H1 (cell line): ENCODE data around the gene RITA1. TPM values are rescaled to one million over a fixed set of nuclear protein-coding genes. Genes with fewer than 3 reads are reported as not detected.

ENCODE experiments used
- CTCF ChIA-PET: fragments of 300-600 bp; sonication (Branson Sonifier 250); formaldehyde crosslinking; loops from one replicate; lab custom pipeline; 2021; ENCODE audit not compliant: partially characterized antibody; lab: Charles Lee
- POLR2A ChIA-PET: fragments of 300-600 bp; sonication (Branson Sonifier 250); formaldehyde crosslinking; loops from one replicate; lab custom pipeline; 2021; ENCODE audit warnings: inconsistent platforms; ENCODE audit not compliant: partially characterized antibody; lab: Charles Lee
- DNase-seq, 2 experiments: peaks; one replicate each; pipeline versions ENCODE4 v3.0.0 to v3.0.0-alpha.2; 2010 to 2022; ENCODE audit warnings: low spot score in 2 of 2, low read depth in 1 of 2, mixed read lengths in 1 of 2
- FAIRE-seq: peaks from 2 replicates; lab custom pipeline; 2011; peaks lifted over from hg19 to GRCh38; lab: Jason Lieb, UNC
- H2AFZ ChIP-seq: 2 replicates; pipeline ENCODE4 v1.8.1; 2012; ENCODE audit warnings: low read length, inconsistent platforms
- H2AK5ac ChIP-seq: 2 replicates; pipeline ENCODE4 v1.6.1; 2013; ENCODE audit warnings: low read depth, low read length
- H2BK120ac ChIP-seq: replicated peaks from 2 replicates; pipeline ENCODE3; 2013; ENCODE audit warnings: low read depth, low read length, inconsistent platforms
- H2BK12ac ChIP-seq: 2 replicates; pipeline ENCODE4 v1.6.1; 2013; ENCODE audit warnings: low read depth, low read length
- H2BK15ac ChIP-seq: 2 replicates; pipeline ENCODE4 v1.6.1; 2013; ENCODE audit warnings: low read length
- H2BK20ac ChIP-seq: 2 replicates; pipeline ENCODE4 v1.6.1; 2013; ENCODE audit warnings: low read length
- H2BK5ac ChIP-seq: 2 replicates; pipeline ENCODE4 v1.6.1; 2013; ENCODE audit warnings: low read depth, low read length
- H3K14ac ChIP-seq: 2 replicates; pipeline ENCODE4 v1.6.1; 2013; ENCODE audit warnings: inconsistent platforms; ENCODE audit not compliant: insufficient read length
- H3K18ac ChIP-seq: 2 replicates; pipeline ENCODE4 v1.6.1; 2013; ENCODE audit warnings: low read length; ENCODE audit errors: extremely low read depth
- H3K23ac ChIP-seq: 2 replicates; pipeline ENCODE4 v1.6.1; 2013; ENCODE audit warnings: inconsistent platforms; ENCODE audit not compliant: insufficient read length
- H3K23me2 ChIP-seq: 2 replicates; pipeline ENCODE4 v1.6.1; 2013; ENCODE audit warnings: low read depth, low read length
- H3K27ac ChIP-seq: 2 replicates; pipeline ENCODE4 v1.6.1; 2011; ENCODE audit warnings: low read depth, low read length, inconsistent platforms
- H3K27me3 ChIP-seq, 4 experiments: replicated peaks in 1 of 4; 1 replicate in 1 of 4; 2 replicates in 3 of 4; pipeline versions ENCODE4 v1.6.1 to v1.8.1; 2011 to 2013; ENCODE audit warnings: low read length in 3 of 4, mild to moderate bottlenecking in 3 of 4, inconsistent platforms in 2 of 4, mixed read lengths in 2 of 4, moderate library complexity in 1 of 4; ENCODE audit not compliant: control insufficient read depth in 3 of 4, insufficient read depth in 3 of 4; ENCODE audit errors: extremely low read depth in 1 of 4
- H3K36me3 ChIP-seq, 4 experiments: 2 replicates each; pipeline versions ENCODE4 v1.6.1 to v1.8.1; 2011 to 2013; ENCODE audit warnings: mild to moderate bottlenecking in 4 of 4, low read length in 3 of 4, moderate library complexity in 2 of 4, control low read depth in 1 of 4, inconsistent platforms in 1 of 4; ENCODE audit not compliant: insufficient read depth in 4 of 4, control insufficient read depth in 2 of 4
- H3K4ac ChIP-seq: replicated peaks from 2 replicates; pipeline ENCODE3; 2013; ENCODE audit warnings: low read length, low read depth, mixed read lengths, inconsistent platforms; ENCODE audit not compliant: insufficient read length
- H3K4me1 ChIP-seq, 4 experiments: replicated peaks in 1 of 4; 1 replicate in 1 of 4; 2 replicates in 3 of 4; pipeline versions ENCODE4 v1.6.1 to v1.8.1; 2011 to 2013; ENCODE audit warnings: low read length in 3 of 4, inconsistent platforms in 2 of 4, mixed read lengths in 1 of 4; ENCODE audit not compliant: insufficient read depth in 4 of 4, control insufficient read depth in 3 of 4
- H3K4me2 ChIP-seq, 2 experiments: 2 replicates each; pipeline versions ENCODE4 v1.6.1 to v1.8.1; 2011 to 2013; ENCODE audit warnings: low read depth in 2 of 2, low read length in 2 of 2, control low read depth in 1 of 2, inconsistent platforms in 1 of 2, mild to moderate bottlenecking in 1 of 2; ENCODE audit not compliant: insufficient read depth in 1 of 2
- H3K4me3 ChIP-seq, 4 experiments: fragments of 200-600, 300-600 bp in 1 of 4; sonication (generic), shearing (Covaris generic), sonication (Bioruptor Twin) in 1 of 4; 2 replicates each; pipeline versions ENCODE4 v1.5.1 to v1.8.1; 2011 to 2016; ENCODE audit warnings: low read length in 4 of 4, low read depth in 3 of 4, control low read depth in 2 of 4, inconsistent platforms in 2 of 4, mild to moderate bottlenecking in 2 of 4, mixed read lengths in 1 of 4, moderate library complexity in 1 of 4; ENCODE audit not compliant: insufficient read depth in 2 of 4; ENCODE audit errors: extremely low read depth in 1 of 4
- H3K56ac ChIP-seq: replicated peaks from 2 replicates; pipeline ENCODE3; 2013; ENCODE audit warnings: low read depth, mild to moderate bottlenecking, mixed read lengths, low read length, inconsistent platforms; ENCODE audit not compliant: insufficient read length
- H3K79me1 ChIP-seq: 2 replicates; pipeline ENCODE4 v1.6.1; 2013; ENCODE audit warnings: low read depth, low read length, control low read depth
- H3K79me2 ChIP-seq, 2 experiments: 2 replicates each; pipeline versions ENCODE4 v1.6.1 to v1.8.1; 2012 to 2013; ENCODE audit warnings: low read length in 2 of 2, mild to moderate bottlenecking in 2 of 2, inconsistent platforms in 1 of 2; ENCODE audit not compliant: insufficient read depth in 2 of 2, control insufficient read depth in 1 of 2
- H3K9ac ChIP-seq, 4 experiments: replicated peaks in 1 of 4; 1 replicate in 1 of 4; 2 replicates in 3 of 4; pipeline versions ENCODE4 v1.6.1 to v1.8.1; 2011 to 2013; ENCODE audit warnings: low read depth in 3 of 4, low read length in 3 of 4, control low read depth in 2 of 4, mild to moderate bottlenecking in 2 of 4, moderate library complexity in 2 of 4, inconsistent platforms in 1 of 4; ENCODE audit errors: extremely low read depth in 1 of 4
- H3K9me3 ChIP-seq, 2 experiments: 2 replicates each; pipeline versions ENCODE4 v1.6.1 to v1.8.1; 2012 to 2013; ENCODE audit warnings: mild to moderate bottlenecking in 2 of 2, moderate library complexity in 2 of 2, control low read depth in 1 of 2, inconsistent platforms in 1 of 2, low read depth in 1 of 2, low read length in 1 of 2, mixed read lengths in 1 of 2; ENCODE audit not compliant: insufficient read depth in 2 of 2
- H4K20me1 ChIP-seq, 2 experiments: replicated peaks in 1 of 2; 2 replicates each; pipeline versions ENCODE3 to v1.8.1; 2011 to 2013; ENCODE audit warnings: inconsistent platforms in 2 of 2, low read length in 2 of 2, mild to moderate bottlenecking in 1 of 2; ENCODE audit not compliant: insufficient read depth in 2 of 2, control insufficient read depth in 1 of 2
- H4K5ac ChIP-seq: 2 replicates; pipeline ENCODE4 v1.6.1; 2013; ENCODE audit warnings: low read length, low read depth, mixed read lengths, inconsistent platforms; ENCODE audit not compliant: insufficient read length
- H4K8ac ChIP-seq: 2 replicates; pipeline ENCODE4 v1.8.0; 2013; ENCODE audit warnings: mild to moderate bottlenecking, moderate library complexity, low read length, inconsistent platforms; ENCODE audit not compliant: insufficient read depth; ENCODE audit errors: extremely low read depth
- H4K91ac ChIP-seq: replicated peaks from 2 replicates; pipeline ENCODE3; 2013; ENCODE audit warnings: low read length, mixed read lengths, inconsistent platforms; ENCODE audit not compliant: insufficient read length
- ASH2L ChIP-seq: fragments of 200-600, 300-600 bp; sonication (generic); IDR thresholded peaks from one replicate; pipeline ENCODE4 v1.7.1; 2017; ENCODE audit warnings: low read length
- WGBS, 2 experiments: shearing (Covaris generic) in 1 of 2; methylation state at CpG; one replicate each; pipeline versions ENCODE4 v1.1.6 to v1.1.7; 2013 to 2015; ENCODE audit warnings: low lambda C conversion rate in 2 of 2, mixed read lengths in 2 of 2, inconsistent platforms in 1 of 2, low coverage in 1 of 2, missing lambda C conversion rate in 1 of 2; ENCODE audit not compliant: insufficient replicate concordance in 2 of 2, insufficient coverage in 1 of 2, insufficient read length in 1 of 2; ENCODE audit errors: extremely low coverage in 1 of 2, missing lambda C conversion rate in 1 of 2; 5-methylcytosine and 5-hydroxymethylcytosine counted together
- polyA plus RNA-seq, 7 experiments: library from polyadenylated mRNA; depleted of rRNA in 3 of 7; stranded (reverse) in 5 of 7; unstranded in 2 of 7; fragments of >200 nt in 5 of 7; fragments of 200-250 nt in 2 of 7; gene quantifications; 1 replicate in 5 of 7; 2 replicates in 1 of 7; 4 replicates in 1 of 7; pipeline versions ENCODE4 v1.2.1 to v1.2.3, GENCODE V29; 2011 to 2013; ENCODE audit warnings: missing spikeins in 2 of 7, mixed read lengths in 2 of 7
- total RNA-seq: library from RNA; stranded (reverse); fragmentation: NEBNext Ultra II Directional; extraction: Animal tissue kit (Norgen Biotek cat#: 25700); gene quantifications from 2 replicates; pipeline ENCODE4 v1.2.1, GENCODE V29; 2021

RITA1 gene
- total and polyA plus RNA-seq, 2 of the 8 experiments (the other 6 are each of a cell fraction or from before 2014, with no cell fraction given): 24.1 to 25.8 TPM

- H3K4me1 ChIP-seq: peaks cover 0 to 13% (median 8%) of the 10 kb centered on the region in 4 experiments; a peak in 6 of 7 replicates
- 91% methylated on average over 6 of the region's 6 CpGs; no CpG with 5 or more reads in 1 of the 2 experiments for WGBS, 2 experiments
- no peak overlapping the region for H4K8ac ChIP-seq
- H4K20me1 ChIP-seq: no peaks in the 10 kb centered on the region
- H2AFZ ChIP-seq: no peak overlapping the region
- H4K5ac ChIP-seq: no peak overlapping the region
- no peak overlapping the region for H3K9ac ChIP-seq
- H3K27ac ChIP-seq: no peak overlapping the region
- ChIA-PET POLR2A (interaction anchor here (0.6 to 1.0 kb wide), 2 partner anchors 16 to 56 kb away, joined by 3 read pairs; no protein-coding TSS in a partner anchor), CTCF (interaction anchor here (1.1 to 7.8 kb wide), 12 partner anchors 8 to 288 kb away, joined by 3 to 43 read pairs (median 10); no protein-coding TSS in a partner anchor)
- no peak overlapping the region for H3K4ac ChIP-seq
- H2BK12ac ChIP-seq: 0 out of 2 replicates have a peak overlapping the region, but pooled peaks have one; percentile 50
- H3K4me2 ChIP-seq: no peak overlapping the region
- DNase-seq (no peak), FAIRE-seq (no peak)
- H4K91ac ChIP-seq: no peak overlapping the region
- peaks cover 12% of the 10 kb centered on the region; the same call in 1 of the 2 replicates for H3K23me2 ChIP-seq
- H3K27me3 ChIP-seq: peaks cover 0 to 13% (median 6%) of the 10 kb centered on the region in 4 experiments; a peak in 5 of 7 replicates
- no peaks in the 10 kb centered on the region for H3K79me2 ChIP-seq
- no peak overlapping the region for H2AK5ac ChIP-seq
- H2BK120ac ChIP-seq: no peak overlapping the region
- no peak overlapping the region for H3K4me3 ChIP-seq
- H2BK15ac ChIP-seq: no peak overlapping the region
- H2BK5ac ChIP-seq: no peak overlapping the region
- no peak overlapping the region for H3K56ac ChIP-seq
- no peak overlapping the region for H2BK20ac ChIP-seq
- no peak overlapping the region for H3K23ac ChIP-seq
- no peaks in the 10 kb centered on the region for H3K79me1 ChIP-seq
- no peak overlapping the region for H3K14ac ChIP-seq
- H3K18ac ChIP-seq: no peak overlapping the region
- no peak for TF ChIP-seq ASH2L
- H3K9me3 ChIP-seq: no peaks in the 10 kb centered on the region
- H3K36me3 ChIP-seq: no peaks in the 10 kb centered on the region
These were observed 48.5 kb upstream of the RITA1 start for GRCh38 chr12:113136990-113137511.
